ENCODE data around the gene DPYSL5.

DPYSL5 gene

DNA sequence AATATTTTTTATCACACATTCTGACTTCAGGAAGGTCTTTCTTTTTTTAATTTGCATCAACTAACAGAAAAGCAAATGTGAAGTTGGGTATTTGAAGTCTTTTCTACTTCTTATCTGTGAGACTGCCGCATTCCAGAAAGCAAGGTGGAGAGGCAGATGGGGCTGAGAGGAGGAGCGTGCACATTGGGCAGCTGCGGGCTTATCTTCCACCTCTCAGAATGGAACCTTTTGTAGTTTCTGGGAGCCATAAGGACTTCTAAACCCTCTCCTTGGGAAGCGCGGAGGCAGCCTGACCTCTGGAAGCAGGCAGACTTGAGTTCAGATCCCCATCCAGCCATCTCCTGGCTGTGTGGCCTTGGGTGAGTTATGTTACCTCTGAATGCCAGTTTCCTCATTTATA lies 126.4 kb downstream of the DPYSL5 start:
- TF ChIP-seq, protein P1, sequence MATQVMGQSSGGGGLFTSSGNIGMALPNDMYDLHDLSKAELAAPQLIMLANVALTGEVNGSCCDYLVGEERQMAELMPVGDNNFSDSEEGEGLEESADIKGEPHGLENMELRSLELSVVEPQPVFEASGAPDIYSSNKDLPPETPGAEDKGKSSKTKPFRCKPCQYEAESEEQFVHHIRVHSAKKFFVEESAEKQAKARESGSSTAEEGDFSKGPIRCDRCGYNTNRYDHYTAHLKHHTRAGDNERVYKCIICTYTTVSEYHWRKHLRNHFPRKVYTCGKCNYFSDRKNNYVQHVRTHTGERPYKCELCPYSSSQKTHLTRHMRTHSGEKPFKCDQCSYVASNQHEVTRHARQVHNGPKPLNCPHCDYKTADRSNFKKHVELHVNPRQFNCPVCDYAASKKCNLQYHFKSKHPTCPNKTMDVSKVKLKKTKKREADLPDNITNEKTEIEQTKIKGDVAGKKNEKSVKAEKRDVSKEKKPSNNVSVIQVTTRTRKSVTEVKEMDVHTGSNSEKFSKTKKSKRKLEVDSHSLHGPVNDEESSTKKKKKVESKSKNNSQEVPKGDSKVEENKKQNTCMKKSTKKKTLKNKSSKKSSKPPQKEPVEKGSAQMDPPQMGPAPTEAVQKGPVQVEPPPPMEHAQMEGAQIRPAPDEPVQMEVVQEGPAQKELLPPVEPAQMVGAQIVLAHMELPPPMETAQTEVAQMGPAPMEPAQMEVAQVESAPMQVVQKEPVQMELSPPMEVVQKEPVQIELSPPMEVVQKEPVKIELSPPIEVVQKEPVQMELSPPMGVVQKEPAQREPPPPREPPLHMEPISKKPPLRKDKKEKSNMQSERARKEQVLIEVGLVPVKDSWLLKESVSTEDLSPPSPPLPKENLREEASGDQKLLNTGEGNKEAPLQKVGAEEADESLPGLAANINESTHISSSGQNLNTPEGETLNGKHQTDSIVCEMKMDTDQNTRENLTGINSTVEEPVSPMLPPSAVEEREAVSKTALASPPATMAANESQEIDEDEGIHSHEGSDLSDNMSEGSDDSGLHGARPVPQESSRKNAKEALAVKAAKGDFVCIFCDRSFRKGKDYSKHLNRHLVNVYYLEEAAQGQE (IDR thresholded peaks at IDR 0.05; ENCODE audit: insufficient read depth in 1 of 2, low read depth in 2 of 2, low read length in 2 of 2), result no peak
- no peak for TF ChIP-seq TAF1 (IDR thresholded peaks at IDR 0.05; ENCODE audit: borderline replicate concordance, insufficient read depth, low read length)
- no peak for TF ChIP-seq POLR2AphosphoS5 (IDR thresholded peaks at IDR 0.05; ENCODE audit: low read depth, low read length)
- TF ChIP-seq FOXP2 (optimal IDR thresholded peaks at IDR 0.05; ENCODE audit: borderline replicate concordance, extremely low read depth, extremely low read length, insufficient read depth), result no peak
- no peak for TF ChIP-seq SIN3A (IDR thresholded peaks at IDR 0.05; ENCODE audit: borderline replicate concordance, insufficient read depth, low read length)

DNA sequence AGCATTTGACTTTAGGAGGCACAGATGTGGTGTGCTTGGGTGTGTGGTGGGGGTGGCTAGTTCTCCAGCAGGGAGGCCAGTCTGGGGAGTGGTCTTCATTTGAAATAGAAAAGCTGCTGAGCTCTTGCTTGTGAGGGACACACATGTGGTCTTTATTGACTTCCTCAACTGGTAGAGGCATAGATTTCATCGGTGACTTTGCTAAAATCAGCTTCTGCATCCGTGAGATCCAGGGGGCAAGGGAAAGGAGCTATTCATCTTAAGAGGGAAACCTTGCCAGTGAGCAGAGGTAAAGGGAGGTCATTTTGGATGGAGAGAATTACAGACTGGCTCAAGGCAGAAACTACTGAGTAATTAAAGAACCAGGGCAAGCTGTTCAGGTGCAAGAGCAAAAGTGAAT lies 127.2 kb downstream of the DPYSL5 start:
- no peak for TF ChIP-seq POLR2AphosphoS5 (IDR thresholded peaks at IDR 0.05; ENCODE audit: low read depth, low read length)
- TF ChIP-seq, protein P1 (IDR thresholded peaks at IDR 0.05; ENCODE audit: insufficient read depth in 1 of 2, low read depth in 2 of 2, low read length in 2 of 2), result no peak
- TF ChIP-seq SIN3A (IDR thresholded peaks at IDR 0.05; ENCODE audit: borderline replicate concordance, insufficient read depth, low read length), result no peak
- TF ChIP-seq TAF1 (IDR thresholded peaks at IDR 0.05; ENCODE audit: borderline replicate concordance, insufficient read depth, low read length), result no peak
- no peak for TF ChIP-seq FOXP2 (optimal IDR thresholded peaks at IDR 0.05; ENCODE audit: borderline replicate concordance, extremely low read depth, extremely low read length, insufficient read depth)

DNA sequence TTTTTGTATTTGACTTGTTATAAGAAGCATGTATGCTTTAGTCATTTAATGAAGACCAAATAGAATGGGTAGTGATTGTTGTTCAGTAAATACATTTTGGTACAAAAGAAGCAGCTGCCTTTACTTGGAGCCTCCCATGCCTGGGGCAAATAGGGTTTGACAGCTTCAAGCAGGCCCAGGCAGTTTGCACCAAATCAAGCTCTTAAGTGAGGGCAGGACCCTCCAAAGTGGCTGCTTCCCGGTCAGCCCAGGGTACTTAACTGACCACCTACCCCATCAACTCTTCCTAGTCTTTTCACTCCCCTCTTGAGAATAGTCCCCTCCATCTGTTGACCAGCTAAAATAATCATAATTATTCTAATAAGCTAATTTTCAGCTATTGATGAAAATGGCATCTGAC lies 127.7 kb downstream of the DPYSL5 start:
- TF ChIP-seq TAF1 (IDR thresholded peaks at IDR 0.05; ENCODE audit: borderline replicate concordance, insufficient read depth, low read length) (no peak), FOXP2 (optimal IDR thresholded peaks at IDR 0.05; ENCODE audit: borderline replicate concordance, extremely low read depth, extremely low read length, insufficient read depth) (no peak), POLR2AphosphoS5 (IDR thresholded peaks at IDR 0.05; ENCODE audit: low read depth, low read length) (no peak), SIN3A (IDR thresholded peaks at IDR 0.05; ENCODE audit: borderline replicate concordance, insufficient read depth, low read length) (no peak)
- TF ChIP-seq, protein P1 (IDR thresholded peaks at IDR 0.05; ENCODE audit: insufficient read depth in 1 of 2, low read depth in 2 of 2, low read length in 2 of 2), result no peak

DNA sequence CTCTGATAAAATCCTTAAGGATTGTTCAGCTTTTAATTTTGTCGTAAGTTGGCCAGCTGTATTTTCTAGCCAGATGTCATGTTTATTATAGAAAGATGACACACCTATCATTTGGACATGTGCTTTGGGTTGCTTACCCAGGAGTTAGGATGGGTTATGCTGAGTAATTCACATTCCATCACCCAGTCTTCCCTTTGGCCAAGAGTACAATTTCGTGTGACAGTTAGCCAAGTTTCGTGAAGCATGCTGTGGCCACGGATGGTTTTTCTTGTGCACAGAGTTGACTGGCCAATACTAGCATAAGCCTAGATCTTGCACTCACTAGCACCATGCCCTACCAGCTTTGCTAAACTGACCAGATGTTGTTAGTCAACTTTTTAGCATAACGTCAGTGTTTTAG lies 128.3 kb downstream of the DPYSL5 start:
- TF ChIP-seq SIN3A (IDR thresholded peaks at IDR 0.05; ENCODE audit: borderline replicate concordance, insufficient read depth, low read length), result no peak
- no peak for TF ChIP-seq TAF1 (IDR thresholded peaks at IDR 0.05; ENCODE audit: borderline replicate concordance, insufficient read depth, low read length)
- no peak for TF ChIP-seq POLR2AphosphoS5 (IDR thresholded peaks at IDR 0.05; ENCODE audit: low read depth, low read length)
- TF ChIP-seq FOXP2 (optimal IDR thresholded peaks at IDR 0.05; ENCODE audit: borderline replicate concordance, extremely low read depth, extremely low read length, insufficient read depth), result no peak
- TF ChIP-seq, protein P1 (IDR thresholded peaks at IDR 0.05; ENCODE audit: insufficient read depth in 1 of 2, low read depth in 2 of 2, low read length in 2 of 2), result no peak

DNA sequence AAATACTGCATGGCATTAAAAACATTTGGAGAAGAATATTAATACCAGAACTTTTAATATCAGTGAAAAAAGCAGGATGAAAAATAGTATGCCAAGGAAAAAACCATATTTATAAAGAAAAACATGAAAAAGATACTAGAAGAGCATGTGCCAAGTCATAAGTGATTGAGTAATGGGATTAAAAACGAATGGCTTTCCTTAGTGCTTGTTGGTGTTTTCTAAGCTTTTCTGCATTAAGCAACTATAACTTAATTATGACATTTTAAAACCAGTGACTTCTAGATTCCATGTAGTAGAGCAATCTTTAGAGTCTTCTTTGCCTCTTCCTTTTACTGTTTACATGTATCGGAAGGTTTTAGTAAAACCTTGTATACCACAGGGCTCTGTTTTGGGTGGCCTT lies 129.1 kb downstream of the DPYSL5 start:
- TF ChIP-seq FOXP2 (optimal IDR thresholded peaks at IDR 0.05; ENCODE audit: borderline replicate concordance, extremely low read depth, extremely low read length, insufficient read depth) (no peak), POLR2AphosphoS5 (IDR thresholded peaks at IDR 0.05; ENCODE audit: low read depth, low read length) (no peak), SIN3A (IDR thresholded peaks at IDR 0.05; ENCODE audit: borderline replicate concordance, insufficient read depth, low read length) (no peak), TAF1 (IDR thresholded peaks at IDR 0.05; ENCODE audit: borderline replicate concordance, insufficient read depth, low read length) (no peak)
- TF ChIP-seq, protein P1 (IDR thresholded peaks at IDR 0.05; ENCODE audit: insufficient read depth in 1 of 2, low read depth in 2 of 2, low read length in 2 of 2), result no peak

Measured in PFSK-1 (cell line).